HG03095 (cell line): ENCODE measurements around the gene ARMC5.
"Not testable (repeated sequence)": the region's sequence is repeated elsewhere in the genome, so short reads cannot be mapped to it uniquely, and the experiment has no call there.

Experiments used
- ATAC-seq: cut with Tn5 transposase; IDR thresholded peaks from one replicate; pipeline ENCODE4 v1.9.1; 2021; ENCODE audit warnings: moderate library complexity; ENCODE audit not compliant: unreplicated experiment

ARMC5 gene

DNA sequence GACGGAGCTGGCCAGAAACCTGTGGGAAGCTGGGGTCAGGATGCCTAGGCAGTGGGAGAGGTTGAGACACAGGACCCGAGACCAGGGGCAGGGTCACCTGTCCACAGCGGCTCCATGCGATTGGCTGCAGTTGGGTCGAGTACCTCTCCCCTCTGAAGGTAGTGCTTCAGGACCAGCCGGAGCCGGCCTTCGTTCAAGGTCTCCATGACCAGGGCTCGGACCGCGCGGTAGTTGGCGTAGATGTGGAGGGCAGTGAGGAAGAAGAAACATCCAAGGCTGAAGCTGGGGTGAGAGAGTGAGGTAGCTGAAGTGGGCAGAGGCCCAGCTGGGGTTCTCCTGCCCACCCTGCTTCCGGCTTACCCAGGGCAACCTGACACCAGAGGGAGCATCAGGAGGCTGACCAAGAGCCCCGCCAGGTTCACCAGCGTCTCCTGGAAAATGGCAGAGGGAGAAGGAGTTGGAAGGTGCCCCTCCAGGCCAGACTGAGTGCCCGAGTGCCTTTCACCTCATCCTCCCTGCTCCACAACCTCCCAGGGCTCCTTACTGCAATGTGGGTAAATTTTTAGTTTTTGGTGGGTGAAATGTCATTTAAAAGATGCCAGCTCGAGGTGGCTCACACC is 34.3 kb downstream of the ARMC5 start:
- no peak for ATAC-seq

- ATAC-seq, result no peak
Observed at GRCh38 chr16:31496670-31497069, 37.4 kb downstream of the ARMC5 start.

DNA sequence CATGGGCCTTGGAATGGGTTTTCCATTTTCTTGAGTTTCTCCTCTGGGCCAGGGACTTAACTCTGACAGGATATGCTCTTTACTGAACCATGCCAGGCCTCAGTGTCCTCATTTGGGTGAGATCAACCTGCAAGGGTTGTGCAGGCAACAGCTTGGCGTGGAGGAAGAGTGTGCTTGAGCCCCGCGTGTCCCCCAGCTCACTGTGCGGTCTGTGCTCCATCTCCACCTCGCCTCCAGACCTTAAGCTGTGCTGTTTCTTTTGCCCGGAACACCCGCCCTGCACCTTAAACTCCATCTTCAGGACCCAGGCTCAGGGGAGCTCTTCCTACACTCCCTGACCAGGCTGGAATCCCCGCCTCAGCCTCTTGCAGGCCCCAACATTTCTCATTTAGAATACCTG is 39.2 kb downstream of the ARMC5 start:
- ATAC-seq, result no peak

DNA sequence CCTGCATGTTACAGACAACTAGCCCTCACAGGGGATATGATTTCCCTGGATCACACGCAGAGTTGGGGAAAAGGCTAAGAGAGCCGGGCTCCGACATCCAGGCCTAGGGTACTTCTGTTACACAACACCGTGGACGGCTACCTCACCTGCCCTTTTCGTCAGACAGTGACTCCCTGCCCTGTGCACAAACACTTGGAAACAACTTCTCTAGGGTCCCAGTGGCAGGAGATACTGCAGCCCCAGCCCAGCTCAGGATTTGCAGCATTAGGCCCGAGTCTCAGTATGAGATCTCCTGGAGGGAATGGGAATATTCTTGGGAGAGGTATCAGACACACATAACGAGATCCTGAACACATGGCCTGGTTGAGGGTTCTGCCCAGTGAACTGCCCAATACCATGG is 40.6 kb downstream of the ARMC5 start:
- no peak for ATAC-seq

DNA sequence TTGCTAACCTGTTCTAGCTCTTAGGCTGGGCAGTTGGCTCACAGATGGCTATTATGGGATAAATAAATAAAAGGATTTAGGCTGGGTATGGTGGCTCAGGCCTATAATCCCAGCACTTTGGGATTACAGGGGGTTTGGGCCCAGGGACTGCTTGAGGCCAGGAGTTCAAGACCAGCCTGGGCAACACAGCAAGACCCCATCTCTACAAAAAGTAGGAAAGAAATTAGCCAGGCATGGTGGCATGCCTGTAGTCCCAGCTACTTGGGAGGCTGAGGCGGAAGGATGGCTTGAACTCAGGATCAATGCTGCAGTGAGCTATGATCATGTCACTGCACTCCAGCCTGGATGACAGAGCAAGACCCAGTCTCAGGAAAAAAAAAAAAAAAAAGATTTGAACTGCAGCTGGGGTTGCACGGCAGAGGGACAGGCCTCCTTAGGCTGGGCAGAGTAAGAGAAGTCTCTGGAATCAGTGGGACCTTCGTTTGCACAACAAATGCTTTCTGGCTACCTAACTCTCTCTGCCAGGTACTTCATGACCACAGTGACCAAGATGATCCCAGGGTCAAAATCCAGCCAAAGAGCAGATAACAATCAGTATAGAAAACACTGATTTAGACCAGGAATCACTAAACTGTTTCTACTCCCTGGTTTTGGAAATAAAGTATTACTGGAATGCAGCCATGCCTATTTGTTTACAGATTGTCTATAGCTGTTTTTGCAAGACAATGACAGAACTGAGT is 42.1 kb downstream of the ARMC5 start:
- no peak for ATAC-seq

DNA sequence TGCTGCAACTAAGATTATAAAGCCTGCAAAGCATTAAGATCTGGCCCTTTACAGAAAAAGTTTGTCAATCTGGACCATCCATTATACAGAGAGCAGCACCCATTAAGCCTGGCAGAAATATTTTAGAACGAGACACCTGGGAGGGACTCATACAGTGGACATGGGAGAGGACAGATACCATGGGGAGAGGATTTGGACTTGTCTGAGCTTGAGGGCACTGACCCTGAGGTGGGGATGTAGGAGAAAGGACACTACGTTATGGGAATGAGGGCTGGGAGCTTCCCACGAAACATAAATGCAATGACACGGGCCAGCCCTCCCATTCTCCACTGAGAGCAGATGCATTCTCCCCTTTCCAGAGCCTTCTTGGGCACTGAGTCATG is 42.7 kb downstream of the ARMC5 start:
- no peak for ATAC-seq

GRCh38 chr16:31502981-31503380 is 43.7 kb downstream of the ARMC5 start:
- no peak for ATAC-seq

GRCh38 chr16:31503555-31503954 is 44.3 kb downstream of the ARMC5 start:
- ATAC-seq, result not testable (repeated sequence)

DNA sequence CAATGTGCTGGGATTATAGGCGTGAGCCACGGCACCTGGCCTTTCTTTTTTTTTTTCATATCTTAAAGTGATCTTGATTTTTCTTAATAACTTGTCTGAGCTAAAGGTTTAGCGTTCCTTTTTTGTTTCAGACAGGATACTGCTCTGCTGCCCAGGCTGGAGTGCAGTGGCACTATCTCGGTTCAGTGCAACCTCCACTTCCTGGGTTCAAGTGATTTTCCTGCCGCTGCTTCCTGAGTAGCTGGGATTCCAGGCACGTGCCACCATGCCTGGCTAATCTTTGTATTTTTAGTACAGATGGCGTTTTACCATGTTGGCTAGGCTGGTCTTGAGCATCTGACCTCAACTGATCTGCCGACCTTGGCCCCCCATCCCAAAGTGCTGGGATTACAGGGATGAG is 44.9 kb downstream of the ARMC5 start:
- no peak for ATAC-seq

- no peak for ATAC-seq
Observed at GRCh38 chr16:31505483-31505882, 46.2 kb downstream of the ARMC5 start.

DNA sequence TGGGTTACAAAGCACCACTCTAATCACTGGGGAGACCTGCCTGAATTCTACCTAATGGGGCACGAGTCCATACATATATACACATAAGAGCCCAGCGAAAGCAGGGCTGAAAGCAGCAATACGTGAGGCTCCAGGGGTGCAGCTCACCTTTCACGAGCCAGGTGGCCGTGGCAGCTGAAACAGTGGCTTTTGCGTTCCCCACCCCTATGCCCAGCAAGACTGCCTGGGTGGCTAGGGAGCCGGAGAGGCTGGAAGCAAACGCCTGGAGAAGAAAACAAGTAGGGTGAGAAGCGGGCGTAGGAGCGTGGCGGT is 48.3 kb downstream of the ARMC5 start:
- ATAC-seq, result peak; percentile 1

- peak; percentile 88 for ATAC-seq
Observed at GRCh38 chr16:31507929-31508705, 48.8 kb downstream of the ARMC5 start, which contains the start of gene RUSF1. Gene RUSF1 (minus strand): TSS chr16:31508391. CDS start chr16:31508373, 18 bp downstream.

- ATAC-seq, result no peak
Observed at GRCh38 chr16:31508706-31509195, 49.5 kb downstream of the ARMC5 start.

- ATAC-seq, result no peak
Observed at GRCh38 chr16:31513126-31513525, 53.8 kb downstream of the ARMC5 start.

- no peak for ATAC-seq
Observed at GRCh38 chr16:31513884-31514283, 54.6 kb downstream of the ARMC5 start.
